Astrocyte of the spinal cord (primary cell): Measurements from ENCODE around the gene RRP36.

ENCODE experiments used
- DNase-seq: peaks from one replicate; pipeline ENCODE4 v3.0.0; 2011; ENCODE audit warnings: low read depth, low spot score
- H3K4me3 ChIP-seq: 2 replicates; pipeline ENCODE4 v1.5.1; 2011; ENCODE audit warnings: low read depth, mild to moderate bottlenecking, low read length, moderate library complexity
- CTCF ChIP-seq: IDR thresholded peaks from 2 replicates; pipeline ENCODE4 v1.5.1; 2012; ENCODE audit warnings: low read depth, mild to moderate bottlenecking, low read length, inconsistent platforms
- in situ Hi-C: cut with HindIII; loops from 2 replicates; pipeline ENCODE4 v1.10.0; 2017; ENCODE audit warnings: low sequenced_read_pairs

The RRP36 gene

DNA sequence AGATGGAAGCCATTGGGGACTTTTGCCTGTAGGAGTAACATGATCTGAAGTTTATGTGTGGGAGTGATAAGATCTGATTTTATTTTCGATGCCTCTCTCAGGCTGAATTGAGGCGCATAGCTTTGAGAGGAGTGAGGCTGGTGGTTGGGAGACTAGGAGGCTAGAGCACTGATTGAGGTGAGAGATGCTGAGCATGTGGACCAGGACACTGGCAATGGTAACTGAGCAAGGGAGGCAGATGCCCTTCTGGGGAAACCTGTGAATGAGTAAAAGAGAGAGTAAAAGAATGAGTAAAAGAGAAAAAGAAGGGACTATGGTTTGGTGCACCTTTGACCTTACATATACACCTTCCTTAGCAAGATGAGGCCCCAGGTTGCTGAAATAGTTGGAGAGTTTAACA is 3.0 kb downstream of the RRP36 start:
- in situ Hi-C loops = no loop called here

DNA sequence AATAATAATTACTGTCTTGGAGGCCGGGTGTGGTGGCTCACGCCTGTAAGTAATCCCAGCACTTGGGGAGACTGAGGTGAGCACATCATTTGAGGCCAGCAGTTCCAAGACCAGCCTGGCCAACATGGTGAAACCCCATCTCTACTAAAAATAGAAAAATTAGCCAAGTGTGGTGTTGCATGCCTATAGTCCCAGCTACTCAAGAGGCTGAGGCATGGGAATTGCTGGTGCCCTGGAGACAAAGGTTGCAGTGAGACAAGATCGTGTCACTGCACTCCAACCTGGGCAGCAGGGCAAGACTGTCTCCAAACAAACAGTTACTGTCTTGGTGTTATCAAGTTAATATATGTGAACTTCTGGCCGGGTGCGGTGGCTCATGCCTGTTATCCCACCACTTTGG is 4.9 kb downstream of the RRP36 start:
- DNase-seq = no peak
- in situ Hi-C loops = no loop called here
- no peak overlapping the region for H3K4me3 ChIP-seq
- no peak for TF ChIP-seq CTCF

More for the DNA sequence above, 3.0 kb downstream of the RRP36 start:
- no peak for TF ChIP-seq CTCF
- no peak overlapping the region for H3K4me3 ChIP-seq
- no peak for DNase-seq

DNA sequence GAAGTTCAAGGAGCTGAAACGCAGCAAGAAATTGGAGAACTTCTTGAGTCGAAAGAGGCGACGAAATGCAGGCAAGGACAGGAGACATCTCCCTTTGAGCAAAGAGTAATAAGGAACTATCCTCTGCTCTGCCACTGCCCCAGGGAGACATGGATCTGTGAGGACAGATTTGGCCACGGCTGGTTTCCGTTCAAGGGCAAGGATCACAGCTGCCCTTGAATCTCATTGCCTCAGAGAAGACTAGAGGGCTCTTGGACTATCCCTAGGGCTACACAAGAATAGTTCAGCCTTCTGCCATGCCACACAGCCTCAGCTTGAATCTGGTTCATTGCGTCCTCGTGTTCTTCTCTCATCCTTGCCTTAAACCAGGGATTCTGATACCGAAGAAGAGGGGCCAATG is 7.7 kb downstream of the RRP36 start:
- TF ChIP-seq CTCF = no peak
- no peak for DNase-seq
- no peak overlapping the region for H3K4me3 ChIP-seq
- in situ Hi-C loops = no loop called here

- H3K4me3 ChIP-seq = no peak overlapping the region
- no peak for DNase-seq
- no peak for TF ChIP-seq CTCF
- in situ Hi-C loops = no loop called here
Observed at GRCh38 chr6:43032326-43032725, 10.9 kb downstream of the RRP36 start.

GRCh38 chr6:43033496-43034189 is 12.2 kb downstream of the RRP36 start:
- in situ Hi-C loops = no loop called here
- TF ChIP-seq CTCF = no peak
- DNase-seq = no peak
- no peak overlapping the region for H3K4me3 ChIP-seq

- H3K4me3 ChIP-seq = no peak overlapping the region
- in situ Hi-C loops = no loop called here
- TF ChIP-seq CTCF = no peak
- DNase-seq = no peak
Observed at GRCh38 chr6:43034190-43034525, 12.7 kb downstream of the RRP36 start.
